Measurements from ENCODE around the gene FOXP2. TPM values are rescaled to one million over a fixed set of nuclear protein-coding genes. Genes with fewer than 3 reads are reported as not detected.

The FOXP2 gene
- total and polyA plus RNA-seq, 10 of the 15 experiments (the other 5 are each of a cell fraction or from before 2014, with no cell fraction given) = 0.99 to 2.5 (median 1.8) TPM

DNA sequence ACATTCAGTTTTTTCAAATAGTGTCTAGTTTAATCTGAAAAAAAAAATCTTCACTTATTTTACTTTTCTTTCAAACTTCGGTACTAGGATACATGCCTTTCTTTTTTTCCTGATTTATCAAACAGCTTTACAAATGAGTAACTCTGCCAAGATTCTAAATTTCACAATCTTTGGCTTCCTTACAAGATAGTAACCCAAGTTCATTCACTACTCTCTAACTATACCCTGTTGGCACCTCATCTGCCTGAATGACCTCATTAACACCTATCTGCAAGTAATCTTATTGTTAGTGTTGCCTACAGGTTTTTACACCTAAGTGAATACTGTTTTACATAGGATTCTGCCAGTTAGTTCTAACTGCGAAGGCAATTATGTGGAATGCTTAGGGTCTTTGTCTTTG, 159.8 kb downstream of the FOXP2 start:
- Histone ChIP-seq H3K4me3 (no peak overlapping the region), H4K20me1 (ENCODE audit: control insufficient read depth, insufficient read depth) (no peaks in the 10 kb centered on the region), H2AFZ (ENCODE audit: control insufficient read depth, low read depth, low read length) (no peak overlapping the region), H3K9me3 (replicated peaks; ENCODE audit: control insufficient read depth, insufficient read depth, low read length) (no peaks in the 10 kb centered on the region), H3K27ac (ENCODE audit: control insufficient read depth, insufficient read depth) (no peak overlapping the region), H3K9ac (ENCODE audit: control insufficient read depth, insufficient read depth, low read length) (no peak overlapping the region), H3K4me2 (ENCODE audit: control insufficient read depth, insufficient read depth) (no peak overlapping the region), H3K27me3 (replicated peaks in 1 of 2; ENCODE audit: control insufficient read depth in 2 of 2, insufficient read depth in 2 of 2, low read length in 1 of 2) (no peaks in the 10 kb centered on the region), H3K36me3 (ENCODE audit: control insufficient read depth in 2 of 2, insufficient read depth in 2 of 2, low read length in 1 of 2) (no peaks in the 10 kb centered on the region), H3K79me2 (ENCODE audit: control insufficient read depth, insufficient read depth, low read length) (no peaks in the 10 kb centered on the region), H3K4me1 (ENCODE audit: control insufficient read depth, insufficient read depth, low read length) (no peaks in the 10 kb centered on the region)
- CTCF ChIA-PET = interaction anchor here (1.8 kb wide), 1 partner anchor 35 kb away, joined by 3 read pairs; no protein-coding TSS in a partner anchor
- BruUV-seq (replicated peaks) = no TSS peak
- POLR2A ChIA-PET = no interaction called here
- SMC1A ChIA-PET (ENCODE audit: uncharacterized antibody, unreplicated experiment) = no interaction called here
- WGBS (ENCODE audit: insufficient coverage, insufficient replicate concordance, low lambda C conversion rate, missing lambda C conversion rate) = 24% methylated on average over 2 of the region's 2 CpGs
- intact Hi-C loops (cut with micrococcal nuclease; ENCODE audit: unreplicated experiment) (no loop called here), in situ Hi-C loops (cut with MboI) (no loop called here)
- DNase-seq (ENCODE audit: low read depth, low spot score) = no peak
- ATAC-seq = peak; percentile 70
- FAIRE-seq = no peak
- RAD21 ChIA-PET (ENCODE audit: unreplicated experiment) = no interaction called here
- TF ChIP-seq KLF5 (IDR thresholded peaks at IDR 0.05; ENCODE audit: partially characterized antibody) (no peak), STAT3 (IDR thresholded peaks at IDR 0.05; ENCODE audit: low read depth, low read length) (no peak), IRF4 (IDR thresholded peaks at IDR 0.05; ENCODE audit: low read depth, low read length) (no peak), NR2F1 (conservative IDR thresholded peaks at IDR 0.05) (no peak), POLR2A (IDR thresholded peaks at IDR 0.05; ENCODE audit: low read depth, low read length) (no peak), EED (IDR thresholded peaks at IDR 0.05; ENCODE audit: low read depth) (no peak), ASH2L (IDR thresholded peaks at IDR 0.05; ENCODE audit: borderline replicate concordance, low read depth) (no peak), HDGF (IDR thresholded peaks at IDR 0.05) (no peak), SMC3 (IDR thresholded peaks at IDR 0.05; ENCODE audit: borderline replicate concordance, low read length) (no peak), TCF12 (IDR thresholded peaks at IDR 0.05; ENCODE audit: low read depth, low read length) (no peak), JUNB (IDR thresholded peaks at IDR 0.05) (no peak), HDAC6 (IDR thresholded peaks at IDR 0.05; ENCODE audit: unreplicated experiment) (no peak), ESRRA (IDR thresholded peaks at IDR 0.05; ENCODE audit: low read length) (no peak), YBX1 (IDR thresholded peaks at IDR 0.05) (no peak), EP300 (IDR thresholded peaks at IDR 0.05; ENCODE audit: borderline replicate concordance in 1 of 2, control insufficient read depth in 1 of 2, low read depth in 2 of 2, low read length in 2 of 2) (no peak), POLR2AphosphoS2 (IDR thresholded peaks at IDR 0.05; ENCODE audit: low read depth, low read length) (no peak)
- TF ChIP-seq, protein P1, sequence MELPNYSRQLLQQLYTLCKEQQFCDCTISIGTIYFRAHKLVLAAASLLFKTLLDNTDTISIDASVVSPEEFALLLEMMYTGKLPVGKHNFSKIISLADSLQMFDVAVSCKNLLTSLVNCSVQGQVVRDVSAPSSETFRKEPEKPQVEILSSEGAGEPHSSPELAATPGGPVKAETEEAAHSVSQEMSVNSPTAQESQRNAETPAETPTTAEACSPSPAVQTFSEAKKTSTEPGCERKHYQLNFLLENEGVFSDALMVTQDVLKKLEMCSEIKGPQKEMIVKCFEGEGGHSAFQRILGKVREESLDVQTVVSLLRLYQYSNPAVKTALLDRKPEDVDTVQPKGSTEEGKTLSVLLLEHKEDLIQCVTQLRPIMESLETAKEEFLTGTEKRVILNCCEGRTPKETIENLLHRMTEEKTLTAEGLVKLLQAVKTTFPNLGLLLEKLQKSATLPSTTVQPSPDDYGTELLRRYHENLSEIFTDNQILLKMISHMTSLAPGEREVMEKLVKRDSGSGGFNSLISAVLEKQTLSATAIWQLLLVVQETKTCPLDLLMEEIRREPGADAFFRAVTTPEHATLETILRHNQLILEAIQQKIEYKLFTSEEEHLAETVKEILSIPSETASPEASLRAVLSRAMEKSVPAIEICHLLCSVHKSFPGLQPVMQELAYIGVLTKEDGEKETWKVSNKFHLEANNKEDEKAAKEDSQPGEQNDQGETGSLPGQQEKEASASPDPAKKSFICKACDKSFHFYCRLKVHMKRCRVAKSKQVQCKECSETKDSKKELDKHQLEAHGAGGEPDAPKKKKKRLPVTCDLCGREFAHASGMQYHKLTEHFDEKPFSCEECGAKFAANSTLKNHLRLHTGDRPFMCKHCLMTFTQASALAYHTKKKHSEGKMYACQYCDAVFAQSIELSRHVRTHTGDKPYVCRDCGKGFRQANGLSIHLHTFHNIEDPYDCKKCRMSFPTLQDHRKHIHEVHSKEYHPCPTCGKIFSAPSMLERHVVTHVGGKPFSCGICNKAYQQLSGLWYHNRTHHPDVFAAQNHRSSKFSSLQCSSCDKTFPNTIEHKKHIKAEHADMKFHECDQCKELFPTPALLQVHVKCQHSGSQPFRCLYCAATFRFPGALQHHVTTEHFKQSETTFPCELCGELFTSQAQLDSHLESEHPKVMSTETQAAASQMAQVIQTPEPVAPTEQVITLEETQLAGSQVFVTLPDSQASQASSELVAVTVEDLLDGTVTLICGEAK (IDR thresholded peaks at IDR 0.05; ENCODE audit: borderline replicate concordance) = no peak
- TF ChIP-seq, protein P2, sequence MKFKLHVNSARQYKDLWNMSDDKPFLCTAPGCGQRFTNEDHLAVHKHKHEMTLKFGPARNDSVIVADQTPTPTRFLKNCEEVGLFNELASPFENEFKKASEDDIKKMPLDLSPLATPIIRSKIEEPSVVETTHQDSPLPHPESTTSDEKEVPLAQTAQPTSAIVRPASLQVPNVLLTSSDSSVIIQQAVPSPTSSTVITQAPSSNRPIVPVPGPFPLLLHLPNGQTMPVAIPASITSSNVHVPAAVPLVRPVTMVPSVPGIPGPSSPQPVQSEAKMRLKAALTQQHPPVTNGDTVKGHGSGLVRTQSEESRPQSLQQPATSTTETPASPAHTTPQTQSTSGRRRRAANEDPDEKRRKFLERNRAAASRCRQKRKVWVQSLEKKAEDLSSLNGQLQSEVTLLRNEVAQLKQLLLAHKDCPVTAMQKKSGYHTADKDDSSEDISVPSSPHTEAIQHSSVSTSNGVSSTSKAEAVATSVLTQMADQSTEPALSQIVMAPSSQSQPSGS (IDR thresholded peaks at IDR 0.05; ENCODE audit: low read length) = no peak

All from GM12878 (cell line).